Cardiac muscle cell (in vitro differentiated cells and primary cell): ENCODE measurements around the gene WDFY2. TPM values are rescaled to one million over a fixed set of nuclear protein-coding genes. Genes with fewer than 3 reads are reported as not detected.

Experiments
- DNase-seq, 2 donors: peaks; one replicate each; pipeline versions ENCODE4 v3.0.0 to v3.0.0-alpha.2; 2010 to 2017; ENCODE audit warnings: low read depth in 1 of 2, low spot score in 1 of 2
- H3K27ac ChIP-seq: fragments of 200-600 bp; sonication (generic); 2 replicates; pipeline ENCODE4 v1.5.1; 2016
- H3K27me3 ChIP-seq: fragments of 200-600 bp; sonication (generic); 2 replicates; pipeline ENCODE4 v1.6.0; 2016; ENCODE audit warnings: control low read depth
- H3K36me3 ChIP-seq: fragments of 200-600 bp; sonication (generic); 2 replicates; pipeline ENCODE4 v1.5.1; 2016; ENCODE audit warnings: control low read depth
- H3K4me1 ChIP-seq: fragments of 200-600 bp; sonication (generic); 2 replicates; pipeline ENCODE4 v1.8.1; 2017; ENCODE audit warnings: low read depth, mild to moderate bottlenecking, mixed run types
- H3K4me3 ChIP-seq: fragments of 200-600 bp; sonication (generic); 2 replicates; pipeline ENCODE4 v1.5.1; 2016; ENCODE audit warnings: mild to moderate bottlenecking
- H3K9me3 ChIP-seq: fragments of 200-600 bp; sonication (generic); 2 replicates; pipeline ENCODE4 v1.5.1; 2017; ENCODE audit warnings: low read depth, mild to moderate bottlenecking, control low read depth
- CTCF ChIP-seq: IDR thresholded peaks from 2 replicates; pipeline ENCODE4 v1.5.1; 2012; ENCODE audit warnings: low read depth, mild to moderate bottlenecking, low read length
- polyA plus RNA-seq: library from polyadenylated mRNA; unstranded; fragments of >200 nt; fragmentation: Nextera tagmentation; extraction: Ambion mirVana; gene quantifications from 2 replicates; pipeline ENCODE4 v1.2.1, GENCODE V29; 2016
- total RNA-seq: library from RNA; depleted of rRNA; stranded (reverse); fragments of >200 nt; gene quantifications from 2 replicates; pipeline ENCODE4 v1.2.3, GENCODE V29; 2016

WDFY2 gene
- total and polyA plus RNA-seq, 2 experiments from 2014 or later = 9.1 to 20.4 TPM

DNA sequence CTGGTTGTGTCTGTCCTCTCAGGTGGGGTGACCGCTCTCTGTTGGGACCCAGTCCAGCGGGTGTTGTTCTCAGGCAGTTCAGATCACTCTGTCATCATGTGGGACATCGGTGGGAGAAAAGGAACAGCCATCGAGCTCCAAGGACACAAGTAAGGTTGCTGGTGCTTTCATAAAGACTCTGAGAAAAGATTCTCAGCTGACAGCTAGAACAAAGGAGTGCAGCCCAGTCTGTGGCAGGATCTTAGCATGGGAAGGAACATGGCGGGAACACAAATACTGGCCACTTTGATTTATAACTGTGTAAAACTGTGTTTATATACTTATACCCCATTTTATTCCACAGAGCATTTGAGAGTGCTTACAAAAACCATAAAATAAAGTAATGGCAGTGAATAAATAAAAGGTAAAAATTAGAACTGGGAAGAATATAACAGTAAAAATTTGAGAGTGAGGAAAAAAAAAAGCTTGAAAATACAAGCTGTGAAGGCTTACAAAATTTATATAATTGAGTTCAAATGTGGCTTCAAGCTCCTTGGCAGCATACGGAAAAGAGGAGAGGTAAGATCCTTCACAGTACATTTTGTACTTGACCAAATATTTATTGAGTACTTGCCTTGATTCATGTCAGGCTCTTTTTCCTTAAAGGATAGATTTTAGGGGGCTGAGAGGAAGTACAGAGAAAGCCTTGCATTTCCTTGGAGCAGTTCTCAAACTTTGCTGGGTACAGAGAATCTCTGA lies 154.9 kb downstream of the WDFY2 start:
- Histone ChIP-seq H3K27ac (no peak overlapping the region), H3K36me3 (no peaks in the 10 kb centered on the region), H3K4me1 (no peaks in the 10 kb centered on the region), H3K4me3 (no peak overlapping the region), H3K9me3 (no peaks in the 10 kb centered on the region), H3K27me3 (no peaks in the 10 kb centered on the region)
- no peak for DNase-seq
- TF ChIP-seq CTCF = no peak

- H3K27ac ChIP-seq = no peak overlapping the region
- H3K36me3 ChIP-seq = no peaks in the 10 kb centered on the region
- H3K9me3 ChIP-seq = no peaks in the 10 kb centered on the region
- H3K4me3 ChIP-seq = no peak overlapping the region
- no peaks in the 10 kb centered on the region for H3K4me1 ChIP-seq
- no peak for TF ChIP-seq CTCF
- H3K27me3 ChIP-seq = no peaks in the 10 kb centered on the region
- peak in 1 of 2 donors; percentile 55 for DNase-seq
Observed at GRCh38 chr13:51740698-51741097, 156.4 kb downstream of the WDFY2 start.

DNA sequence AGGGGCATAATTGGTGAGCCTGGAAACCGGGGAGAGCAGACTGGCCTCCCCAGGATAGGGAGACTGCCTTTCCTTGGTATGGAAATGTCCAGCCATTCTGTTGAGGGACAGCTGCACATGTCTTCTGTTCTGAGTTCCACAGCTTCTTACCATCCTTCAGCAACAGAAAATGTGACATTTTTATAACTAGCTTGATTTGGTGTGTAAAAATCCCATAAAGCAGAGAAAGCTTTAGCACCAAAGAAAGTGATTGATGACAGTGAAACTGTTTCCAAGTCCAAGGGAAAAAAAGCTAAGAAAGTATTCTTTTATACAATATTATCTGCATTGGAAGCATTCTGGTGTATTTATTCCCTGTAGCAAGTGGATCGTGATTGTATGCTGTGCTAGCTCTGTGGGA lies 157.8 kb downstream of the WDFY2 start:
- H3K36me3 ChIP-seq = no peaks in the 10 kb centered on the region
- TF ChIP-seq CTCF = no peak

GRCh38 chr13:51742611-51743010 lies 158.3 kb downstream of the WDFY2 start:
- Histone ChIP-seq H3K27me3 (no peaks in the 10 kb centered on the region), H3K27ac (no peak overlapping the region), H3K4me1 (no peaks in the 10 kb centered on the region), H3K36me3 (no peaks in the 10 kb centered on the region), H3K4me3 (no peak overlapping the region), H3K9me3 (no peaks in the 10 kb centered on the region)
- no peak for DNase-seq
- TF ChIP-seq CTCF = no peak

More for the DNA sequence above, 157.8 kb downstream of the WDFY2 start:
- H3K9me3 ChIP-seq = no peaks in the 10 kb centered on the region
- no peak overlapping the region for H3K4me3 ChIP-seq
- no peaks in the 10 kb centered on the region for H3K4me1 ChIP-seq
- DNase-seq = no peak
- H3K27ac ChIP-seq = no peak overlapping the region
- H3K27me3 ChIP-seq = no peaks in the 10 kb centered on the region

DNA sequence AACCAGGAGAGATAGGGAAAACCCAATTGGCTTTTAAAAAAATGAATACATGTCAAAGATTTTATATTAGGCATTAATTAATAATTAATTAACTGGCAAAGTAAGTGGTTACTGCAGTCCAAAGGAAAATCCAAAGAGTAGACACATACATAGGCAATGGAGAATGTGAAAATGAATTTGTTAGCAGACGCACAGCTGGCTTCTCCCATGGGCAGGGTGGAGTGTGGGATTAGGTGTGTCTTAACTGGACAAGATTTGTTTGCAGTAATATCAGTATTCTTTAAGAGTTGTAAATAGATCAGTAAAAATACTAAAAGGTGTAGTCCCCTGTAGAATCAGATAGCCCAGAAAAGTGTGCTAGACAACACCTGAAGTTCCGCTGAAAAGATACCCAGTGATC lies 161.0 kb downstream of the WDFY2 start:
- Histone ChIP-seq H3K4me3 (no peak overlapping the region), H3K9me3 (no peaks in the 10 kb centered on the region)
- TF ChIP-seq CTCF = no peak

More for the DNA sequence above, 161.0 kb downstream of the WDFY2 start:
- no peak for DNase-seq
- no peaks in the 10 kb centered on the region for H3K4me1 ChIP-seq
- no peak overlapping the region for H3K27ac ChIP-seq
- no peaks in the 10 kb centered on the region for H3K27me3 ChIP-seq
- H3K36me3 ChIP-seq = no peaks in the 10 kb centered on the region
